NCI-H2107 treated with DMSO at 0.1 percent for 48 hours (cell line): ENCODE data around the gene ZNF594.
"Not testable (repeated sequence)": the region's sequence is repeated elsewhere in the genome, so short reads cannot be mapped to it uniquely, and the experiment has no call there.

ENCODE experiments used
- DNase-seq: peaks from one replicate; lab custom pipeline; 2025; ENCODE audit not compliant: unreplicated experiment; lab: John Stamatoyannopoulos, UW

The ZNF594 gene

GRCh38 chr17:5203178-5203907, 11.7 kb upstream of the ZNF594 start:
- DNase-seq: no peak

GRCh38 chr17:5201011-5201410, 9.3 kb upstream of the ZNF594 start:
- no peak for DNase-seq

DNA sequence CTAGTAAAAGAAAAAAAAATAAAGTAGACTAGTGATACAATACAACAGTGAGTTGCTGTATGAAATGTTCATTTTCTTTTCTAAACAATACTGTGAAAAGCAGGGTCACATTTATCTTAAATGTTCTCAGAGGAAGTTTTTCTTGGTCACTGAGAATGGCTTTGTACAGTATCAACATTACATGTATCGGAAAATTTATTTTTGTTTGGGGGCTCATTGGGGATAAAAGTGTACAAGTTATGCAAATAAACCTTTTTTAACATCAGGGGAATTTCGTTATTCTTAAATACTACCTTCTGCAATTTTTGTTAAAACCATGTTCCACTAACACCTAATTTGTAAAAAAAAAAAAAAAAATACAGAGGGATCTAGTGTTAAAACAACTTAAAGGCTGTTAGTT, 8.7 kb upstream of the ZNF594 start:
- DNase-seq: no peak

GRCh38 chr17:5198472-5198871, 6.8 kb upstream of the ZNF594 start:
- no peak for DNase-seq

- no peak for DNase-seq
Observed at GRCh38 chr17:5194346-5194745, 2.7 kb upstream of the ZNF594 start.

GRCh38 chr17:5184288-5184687, 7.4 kb downstream of the ZNF594 start:
- DNase-seq: no peak

DNA sequence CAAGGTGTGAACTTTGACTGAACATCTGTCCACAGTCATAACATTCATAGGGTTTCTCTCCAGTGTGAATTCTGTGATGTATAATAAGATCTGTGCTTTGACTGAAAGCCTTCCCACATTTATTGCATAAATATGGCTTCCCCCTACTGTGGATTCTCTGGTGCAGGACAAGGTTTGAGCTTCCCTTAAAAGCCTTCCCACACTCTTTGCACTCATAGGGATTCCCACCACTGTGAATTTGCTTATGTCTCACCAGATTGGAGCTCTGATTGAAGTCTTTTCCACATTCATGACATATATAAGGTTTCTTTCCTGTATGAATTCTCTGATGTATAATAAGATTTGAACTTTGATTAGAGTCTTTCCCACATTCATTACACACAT, 8.3 kb downstream of the ZNF594 start:
- no peak for DNase-seq

GRCh38 chr17:5182597-5183409, 8.9 kb downstream of the ZNF594 start:
- DNase-seq: no peak

DNA sequence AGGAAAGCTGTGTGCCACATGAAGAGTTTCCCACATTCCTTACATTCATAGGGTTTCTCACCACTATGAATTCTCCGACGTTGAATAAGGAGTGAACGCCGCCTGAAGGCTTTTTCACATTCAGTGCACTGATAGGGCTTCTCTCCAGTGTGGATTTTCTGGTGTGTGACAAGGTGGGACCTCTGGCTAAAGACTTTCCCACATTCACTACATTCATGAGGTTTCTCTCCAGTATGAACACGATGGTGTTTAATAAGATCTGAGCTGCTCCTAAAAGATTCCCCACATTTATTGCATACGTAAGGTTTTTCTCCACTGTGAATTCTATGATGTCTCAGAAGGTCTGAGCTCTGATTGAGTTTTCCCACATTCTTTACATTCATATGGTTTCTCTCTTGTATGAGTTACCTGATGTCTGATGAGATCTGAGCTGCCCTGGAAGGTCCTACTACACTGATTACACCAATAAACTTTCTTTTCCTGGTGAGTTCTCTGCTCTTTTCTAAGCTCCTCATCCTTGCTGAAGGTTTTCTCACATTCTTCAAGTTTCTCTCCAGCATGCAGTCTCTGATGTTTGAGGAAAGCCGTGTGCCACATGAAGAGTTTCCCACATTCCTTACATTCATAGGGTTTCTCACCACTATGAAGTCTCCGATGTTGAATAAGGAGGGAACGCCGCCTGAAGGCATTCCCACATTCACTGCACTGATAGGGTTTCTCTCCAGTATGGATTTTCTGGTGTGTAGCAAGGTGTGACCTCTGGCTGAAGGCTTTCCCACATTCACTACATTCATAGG, 10.0 kb downstream of the ZNF594 start:
- DNase-seq: no peak

- DNase-seq: no peak
Observed at GRCh38 chr17:5179003-5179402, 12.7 kb downstream of the ZNF594 start.

GRCh38 chr17:5175027-5175426, 16.6 kb downstream of the ZNF594 start:
- not testable (repeated sequence) for DNase-seq

DNA sequence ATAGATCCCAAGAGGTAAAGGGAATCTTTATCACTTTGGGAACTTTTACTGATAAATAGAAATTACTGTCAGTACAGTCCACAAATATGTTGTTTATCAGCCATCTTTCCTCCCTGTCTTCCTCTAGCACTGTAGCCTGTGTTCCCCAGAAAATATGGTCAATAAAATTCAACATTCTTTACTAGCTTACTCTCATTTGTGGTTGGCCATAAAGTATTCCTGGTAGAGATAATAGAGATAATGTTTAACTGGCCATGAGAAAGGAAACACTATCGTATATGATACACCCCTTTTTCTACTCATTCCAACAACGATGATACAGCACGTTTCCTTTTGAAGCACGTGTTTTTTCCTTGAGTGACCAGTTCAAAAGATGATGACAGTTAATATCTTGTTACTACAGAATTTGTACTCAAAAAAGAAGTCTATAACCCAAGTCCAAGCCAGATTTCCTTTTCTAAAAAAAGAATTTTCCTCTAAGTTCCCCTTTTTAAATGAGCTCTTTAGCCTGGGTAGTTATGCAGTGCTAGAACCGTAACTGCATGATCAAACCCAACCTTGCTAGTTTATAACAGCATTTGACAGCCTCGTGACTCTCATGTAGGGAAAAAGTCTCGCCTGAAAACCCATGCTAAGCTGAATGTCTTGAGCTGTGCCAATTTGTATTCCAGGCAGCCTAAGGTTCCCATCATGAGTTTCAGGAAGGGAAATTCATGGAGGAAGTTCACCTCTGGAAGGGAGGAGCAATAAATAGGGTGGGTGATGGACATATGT, 25.7 kb downstream of the ZNF594 start:
- DNase-seq: not testable (repeated sequence)

DNA sequence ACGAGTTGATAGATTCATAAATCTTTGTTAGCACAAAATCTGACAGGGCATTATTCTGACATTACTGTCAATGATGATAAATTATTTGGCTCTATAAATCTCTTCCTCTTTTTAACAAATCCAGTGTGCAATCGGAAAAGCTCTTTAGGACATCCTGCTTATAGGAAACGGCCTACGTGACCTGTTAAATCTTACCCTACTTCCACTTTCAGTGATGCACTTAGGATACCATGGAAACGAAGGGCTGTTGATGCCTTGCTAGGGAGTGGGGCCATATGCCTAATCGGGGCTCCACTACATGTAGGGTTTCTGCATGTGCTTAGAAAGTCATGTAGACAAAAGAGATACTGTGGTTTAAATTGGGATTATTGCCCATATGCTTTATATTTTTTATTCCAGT, 27.2 kb downstream of the ZNF594 start:
- no peak for DNase-seq

DNA sequence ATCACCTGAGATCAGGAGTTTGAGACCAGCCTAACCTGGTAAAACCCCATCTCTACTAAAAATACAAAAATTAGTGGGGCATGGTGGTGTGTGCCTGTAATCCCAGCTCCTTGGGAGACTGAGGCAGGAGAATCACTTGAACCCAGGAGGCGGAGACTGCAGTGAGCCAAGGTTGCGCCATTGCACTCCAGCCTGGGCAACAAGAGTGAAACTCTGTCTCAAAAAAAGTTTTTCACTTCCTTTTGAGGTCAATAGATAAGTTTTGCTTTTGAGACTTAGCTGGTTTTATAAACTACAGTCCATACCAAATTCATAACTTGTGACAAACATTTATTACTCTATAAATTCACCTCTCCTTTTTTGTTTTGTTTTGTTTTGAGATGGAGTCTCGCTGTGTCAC, 29.9 kb downstream of the ZNF594 start:
- DNase-seq: not testable (repeated sequence)

GRCh38 chr17:5160702-5161101, 31.0 kb downstream of the ZNF594 start:
- not testable (repeated sequence) for DNase-seq

- DNase-seq: not testable (repeated sequence)
Observed at GRCh38 chr17:5146122-5146521, 45.5 kb downstream of the ZNF594 start.

GRCh38 chr17:5142877-5143276, 48.8 kb downstream of the ZNF594 start:
- DNase-seq: not testable (repeated sequence)

- DNase-seq: no peak
Observed at GRCh38 chr17:5139458-5139732, 52.3 kb downstream of the ZNF594 start.

DNA sequence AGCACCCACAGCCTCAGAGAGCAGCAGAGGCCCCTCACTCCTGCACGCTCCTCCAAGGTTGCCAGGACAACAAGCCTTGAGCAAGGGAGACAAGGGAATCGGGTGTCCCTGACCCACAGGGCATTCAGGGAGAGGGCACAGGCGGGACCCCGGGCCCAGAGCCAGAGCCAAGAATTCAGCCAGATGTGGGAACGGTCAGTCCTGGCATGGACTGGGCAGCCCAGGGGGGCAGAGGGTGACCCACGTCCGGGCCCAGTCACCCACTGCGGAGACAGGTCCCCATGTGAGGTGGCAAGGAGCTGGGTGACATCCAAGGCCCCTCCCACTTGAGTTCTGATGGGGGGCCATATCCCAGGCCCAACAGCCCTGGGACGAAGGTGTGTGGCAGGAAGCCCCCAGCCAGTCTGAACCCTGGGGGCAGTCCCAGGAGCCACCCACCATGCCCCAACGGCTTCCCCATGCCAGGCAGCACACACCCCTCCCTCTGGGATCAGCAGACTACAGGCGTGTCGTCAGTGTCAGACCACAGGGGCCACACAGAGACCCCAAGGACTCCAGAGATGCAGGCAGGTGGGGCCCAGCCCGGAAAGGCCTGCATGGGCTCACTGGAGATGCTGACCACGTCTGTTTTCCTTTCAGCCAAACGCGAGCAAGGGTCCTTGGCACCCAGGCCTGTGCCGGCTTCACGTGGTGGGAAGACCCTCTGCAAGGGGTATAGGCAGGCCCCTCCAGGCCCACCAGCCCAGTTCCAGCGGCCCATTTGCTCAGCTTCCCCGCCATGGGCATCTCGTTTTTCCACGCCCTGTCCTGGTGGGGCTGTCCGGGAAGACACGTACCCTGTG, 52.8 kb downstream of the ZNF594 start:
- no peak for DNase-seq

DNA sequence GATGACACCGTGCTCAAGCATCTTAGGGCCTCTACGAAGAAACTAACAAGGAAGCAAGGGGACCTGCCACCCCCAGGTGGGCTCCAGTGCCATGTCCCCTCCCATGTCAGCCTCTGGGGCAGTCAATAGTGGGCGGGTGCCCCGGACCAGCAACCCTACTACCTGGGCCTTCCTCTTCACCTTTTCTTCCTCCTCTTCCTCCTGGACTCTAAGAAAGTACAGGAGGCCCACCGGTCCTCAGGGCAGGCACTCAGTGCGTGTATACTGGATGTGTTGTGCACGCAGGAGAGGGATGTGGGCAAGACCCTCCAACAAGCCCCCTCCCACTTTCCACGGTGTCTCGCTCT, 53.5 kb downstream of the ZNF594 start:
- not testable (repeated sequence) for DNase-seq
